Measurements from ENCODE around the gene WNT8A. TPM values are rescaled to one million over a fixed set of nuclear protein-coding genes. Genes with fewer than 3 reads are reported as not detected.

WNT8A gene
- total RNA-seq, 2 donors from 2014 or later = not detected

GRCh38 chr5:138077064-138077696 is 6.7 kb upstream of the WNT8A start:
- ATAC-seq = peak; percentile 74
- intact Hi-C loops (cut with DNase I, micrococcal nuclease) = loop anchor here (5.0 kb wide), 1 partner anchor 55 kb away; no protein-coding TSS in a partner anchor
- DNase-seq = peak; percentile 33 to 76

GRCh38 chr5:138078006-138078643 is 5.7 kb upstream of the WNT8A start:
- ATAC-seq (no peak), DNase-seq (no peak)
- intact Hi-C loops (cut with DNase I, micrococcal nuclease) = loop anchor here (5.0 kb wide), 1 partner anchor 54 kb away; no protein-coding TSS in a partner anchor

GRCh38 chr5:138082033-138082432 is 1.8 kb upstream of the WNT8A start:
- intact Hi-C loops (cut with DNase I, micrococcal nuclease) = no loop called here
- no peak for ATAC-seq
- no peak for DNase-seq

- ATAC-seq = no peak
- intact Hi-C loops (cut with DNase I, micrococcal nuclease) = no loop called here
Observed at GRCh38 chr5:138091685-138092084, 7.9 kb downstream of the WNT8A start.

GRCh38 chr5:138092301-138092700 is 8.5 kb downstream of the WNT8A start:
- intact Hi-C loops (cut with DNase I, micrococcal nuclease) = no loop called here
- no peak for ATAC-seq
- no peak for DNase-seq

More at GRCh38 chr5:138091685-138092084, 7.9 kb downstream of the WNT8A start:
- no peak for DNase-seq

- DNase-seq = no peak
- intact Hi-C loops (cut with DNase I, micrococcal nuclease) = no loop called here
- no peak for ATAC-seq
Observed at GRCh38 chr5:138093036-138093435, 9.2 kb downstream of the WNT8A start.

- no peak for ATAC-seq
- intact Hi-C loops (cut with DNase I, micrococcal nuclease) = no loop called here
- no peak for DNase-seq
Observed at GRCh38 chr5:138095100-138095907, 11.5 kb downstream of the WNT8A start.

- intact Hi-C loops (cut with DNase I, micrococcal nuclease) = no loop called here
- DNase-seq (no peak), ATAC-seq (no peak)
Observed at GRCh38 chr5:138096363-138096762, 12.5 kb downstream of the WNT8A start.

- intact Hi-C loops (cut with DNase I, micrococcal nuclease) = no loop called here
- DNase-seq (no peak), ATAC-seq (no peak)
Observed at GRCh38 chr5:138096997-138097828, 13.4 kb downstream of the WNT8A start.

GRCh38 chr5:138102454-138103318 is 18.9 kb downstream of the WNT8A start:
- DNase-seq = no peak
- peak; percentile 88 for ATAC-seq

GRCh38 chr5:138103319-138103637 is 19.4 kb downstream of the WNT8A start:
- intact Hi-C loops (cut with DNase I, micrococcal nuclease) = no loop called here
- no peak for DNase-seq
- ATAC-seq = peak; percentile 29

More at GRCh38 chr5:138102454-138103318, 18.9 kb downstream of the WNT8A start:
- intact Hi-C loops (cut with DNase I, micrococcal nuclease) = no loop called here

- DNase-seq (no peak), ATAC-seq (no peak)
- intact Hi-C loops (cut with DNase I, micrococcal nuclease) = no loop called here
Observed at GRCh38 chr5:138105709-138106108, 21.9 kb downstream of the WNT8A start.

GRCh38 chr5:138107213-138107612 is 23.4 kb downstream of the WNT8A start:
- DNase-seq = no peak
- intact Hi-C loops (cut with DNase I, micrococcal nuclease) = no loop called here
- no peak for ATAC-seq

GRCh38 chr5:138109463-138110265 is 25.8 kb downstream of the WNT8A start:
- no peak for ATAC-seq
- intact Hi-C loops (cut with DNase I, micrococcal nuclease) = no loop called here

GRCh38 chr5:138110266-138110963 is 26.6 kb downstream of the WNT8A start:
- intact Hi-C loops (cut with DNase I, micrococcal nuclease) = no loop called here
- ATAC-seq = no peak
- no peak for DNase-seq

More at GRCh38 chr5:138109463-138110265, 25.8 kb downstream of the WNT8A start:
- no peak for DNase-seq

GRCh38 chr5:138111181-138111580 is 27.3 kb downstream of the WNT8A start:
- intact Hi-C loops (cut with DNase I, micrococcal nuclease) = no loop called here
- ATAC-seq = no peak
- DNase-seq = no peak

- DNase-seq (no peak), ATAC-seq (no peak)
- intact Hi-C loops (cut with DNase I, micrococcal nuclease) = no loop called here
Observed at GRCh38 chr5:138111937-138112336, 28.1 kb downstream of the WNT8A start.
